Prostate gland (tissue), 2 donors: Measurements from ENCODE around the gene ATP5PO.

Source experiments
- CTCF ChIP-seq, 4 experiments: fragments of 200-600 bp in 2 of 4; fragments of 450-650 bp in 2 of 4; sonication (generic) in 2 of 4; IDR thresholded peaks; 1 replicate in 3 of 4; 2 replicates in 1 of 4; pipeline ENCODE4 v1.5.1; 2016 to 2019; ENCODE audit warnings: antibody characterized with exemption in 4 of 4, mild to moderate bottlenecking in 2 of 4, moderate library complexity in 2 of 4
- POLR2A ChIP-seq: fragments of 450-650 bp; IDR thresholded peaks from one replicate; pipeline ENCODE4 v1.6.1; 2016; ENCODE audit warnings: antibody characterized with exemption, mild to moderate bottlenecking
- POLR2AphosphoS5 ChIP-seq: sonication (generic); formaldehyde crosslinking; IDR thresholded peaks from one replicate; pipeline ENCODE4 v1.6.1; 2017; ENCODE audit warnings: antibody characterized with exemption

- TF ChIP-seq CTCF (IDR thresholded peaks at IDR 0.05) = no peak
- TF ChIP-seq POLR2AphosphoS5 = no peak
- no peak for TF ChIP-seq POLR2A
Measured at GRCh38 chr21:33880626-33881025, 35.0 kb downstream of the ATP5PO start.
